ENCODE measurements around the gene FAM111A.

DNA sequence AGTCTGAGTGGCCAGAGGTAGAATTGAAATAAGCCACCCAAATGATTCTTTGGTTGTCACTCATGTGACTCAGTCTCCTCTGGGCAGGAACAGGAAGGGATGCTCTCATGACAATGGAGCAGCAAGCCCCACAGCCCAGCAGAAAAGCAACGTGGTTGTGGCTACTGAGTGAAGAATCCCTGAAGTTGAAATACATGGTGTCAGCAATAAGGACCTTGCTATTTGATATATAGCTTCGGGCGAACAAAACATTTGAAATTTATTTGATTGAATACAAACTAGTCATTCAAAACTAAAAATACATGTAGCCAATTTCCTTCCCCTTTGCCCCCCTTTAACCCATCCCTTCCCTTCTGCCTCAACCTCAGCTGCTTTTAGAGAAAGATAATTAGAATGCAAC is 14.8 kb downstream of the FAM111A start:
- no peak for TF ChIP-seq CHD2 (IDR thresholded peaks at IDR 0.05; ENCODE audit: low read length, partially characterized antibody)
- TF ChIP-seq, protein P1, sequence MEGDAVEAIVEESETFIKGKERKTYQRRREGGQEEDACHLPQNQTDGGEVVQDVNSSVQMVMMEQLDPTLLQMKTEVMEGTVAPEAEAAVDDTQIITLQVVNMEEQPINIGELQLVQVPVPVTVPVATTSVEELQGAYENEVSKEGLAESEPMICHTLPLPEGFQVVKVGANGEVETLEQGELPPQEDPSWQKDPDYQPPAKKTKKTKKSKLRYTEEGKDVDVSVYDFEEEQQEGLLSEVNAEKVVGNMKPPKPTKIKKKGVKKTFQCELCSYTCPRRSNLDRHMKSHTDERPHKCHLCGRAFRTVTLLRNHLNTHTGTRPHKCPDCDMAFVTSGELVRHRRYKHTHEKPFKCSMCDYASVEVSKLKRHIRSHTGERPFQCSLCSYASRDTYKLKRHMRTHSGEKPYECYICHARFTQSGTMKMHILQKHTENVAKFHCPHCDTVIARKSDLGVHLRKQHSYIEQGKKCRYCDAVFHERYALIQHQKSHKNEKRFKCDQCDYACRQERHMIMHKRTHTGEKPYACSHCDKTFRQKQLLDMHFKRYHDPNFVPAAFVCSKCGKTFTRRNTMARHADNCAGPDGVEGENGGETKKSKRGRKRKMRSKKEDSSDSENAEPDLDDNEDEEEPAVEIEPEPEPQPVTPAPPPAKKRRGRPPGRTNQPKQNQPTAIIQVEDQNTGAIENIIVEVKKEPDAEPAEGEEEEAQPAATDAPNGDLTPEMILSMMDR (IDR thresholded peaks at IDR 0.05): no peak
- no peak for TF ChIP-seq POLR2A (IDR thresholded peaks at IDR 0.05; ENCODE audit: low read length)
- TF ChIP-seq HDAC2 (IDR thresholded peaks at IDR 0.05): no peak
- TF ChIP-seq KDM1A (IDR thresholded peaks at IDR 0.05; ENCODE audit: low read depth): no peak
- TF ChIP-seq ZFP36 (IDR thresholded peaks at IDR 0.05; ENCODE audit: borderline replicate concordance, partially characterized antibody): no peak
- TF ChIP-seq CHD4 (IDR thresholded peaks at IDR 0.05; ENCODE audit: borderline replicate concordance): no peak
- no peak for TF ChIP-seq MYC (IDR thresholded peaks at IDR 0.05; ENCODE audit: borderline replicate concordance, low read length)
- TF ChIP-seq MAX (IDR thresholded peaks at IDR 0.05): no peak
- no peak for TF ChIP-seq EHMT2 (IDR thresholded peaks at IDR 0.05; ENCODE audit: low read depth)
